ENCODE results near the gene SH3PXD2A.
A peak's percentile ranks its signal among the peaks of the same experiment; 100 is the strongest.

SH3PXD2A gene

DNA sequence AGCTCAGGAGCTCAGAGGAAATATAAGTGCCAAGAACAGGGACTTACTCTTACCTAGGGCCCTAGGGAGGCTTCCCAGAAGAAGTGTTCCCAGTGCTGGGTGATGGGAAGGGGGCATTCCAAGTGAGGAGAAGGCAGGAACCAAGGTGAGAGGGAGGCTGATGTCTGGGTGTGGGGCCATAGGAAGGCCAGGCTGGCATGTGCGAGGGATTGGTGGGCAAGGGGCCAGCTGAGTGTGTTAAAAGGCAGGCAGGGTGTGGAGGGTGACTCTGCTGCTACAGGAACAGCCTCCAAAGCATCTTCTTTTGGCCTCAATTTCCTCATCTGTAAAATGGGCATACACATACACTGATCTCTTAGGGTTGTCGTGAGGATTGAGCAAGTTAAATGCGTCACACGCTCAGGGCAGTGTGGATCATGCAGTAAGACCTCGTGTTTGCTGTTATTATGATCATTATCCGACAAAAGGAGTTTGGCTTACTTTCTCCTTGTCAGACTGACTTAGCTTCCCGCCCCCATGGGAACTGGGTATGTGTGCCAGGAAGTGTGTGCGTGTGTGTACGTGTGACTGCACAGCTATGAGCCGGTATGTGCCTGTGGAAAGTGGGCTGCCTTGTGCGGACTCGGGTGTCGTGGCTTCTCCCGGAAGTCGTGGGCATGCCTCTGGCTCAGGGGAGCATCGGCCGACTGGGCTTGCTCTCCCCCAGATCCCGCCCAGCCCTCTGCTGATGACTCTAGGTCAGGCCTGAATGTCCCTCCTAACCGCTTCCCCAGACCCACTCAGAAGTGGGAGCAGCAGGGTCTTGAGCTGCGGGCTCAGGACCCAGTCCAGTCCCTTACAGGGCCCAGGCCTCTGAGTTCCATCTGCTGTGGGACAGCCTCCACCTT, 302.3 kb downstream of the SH3PXD2A start:
- DNase-seq, result no peak

DNA sequence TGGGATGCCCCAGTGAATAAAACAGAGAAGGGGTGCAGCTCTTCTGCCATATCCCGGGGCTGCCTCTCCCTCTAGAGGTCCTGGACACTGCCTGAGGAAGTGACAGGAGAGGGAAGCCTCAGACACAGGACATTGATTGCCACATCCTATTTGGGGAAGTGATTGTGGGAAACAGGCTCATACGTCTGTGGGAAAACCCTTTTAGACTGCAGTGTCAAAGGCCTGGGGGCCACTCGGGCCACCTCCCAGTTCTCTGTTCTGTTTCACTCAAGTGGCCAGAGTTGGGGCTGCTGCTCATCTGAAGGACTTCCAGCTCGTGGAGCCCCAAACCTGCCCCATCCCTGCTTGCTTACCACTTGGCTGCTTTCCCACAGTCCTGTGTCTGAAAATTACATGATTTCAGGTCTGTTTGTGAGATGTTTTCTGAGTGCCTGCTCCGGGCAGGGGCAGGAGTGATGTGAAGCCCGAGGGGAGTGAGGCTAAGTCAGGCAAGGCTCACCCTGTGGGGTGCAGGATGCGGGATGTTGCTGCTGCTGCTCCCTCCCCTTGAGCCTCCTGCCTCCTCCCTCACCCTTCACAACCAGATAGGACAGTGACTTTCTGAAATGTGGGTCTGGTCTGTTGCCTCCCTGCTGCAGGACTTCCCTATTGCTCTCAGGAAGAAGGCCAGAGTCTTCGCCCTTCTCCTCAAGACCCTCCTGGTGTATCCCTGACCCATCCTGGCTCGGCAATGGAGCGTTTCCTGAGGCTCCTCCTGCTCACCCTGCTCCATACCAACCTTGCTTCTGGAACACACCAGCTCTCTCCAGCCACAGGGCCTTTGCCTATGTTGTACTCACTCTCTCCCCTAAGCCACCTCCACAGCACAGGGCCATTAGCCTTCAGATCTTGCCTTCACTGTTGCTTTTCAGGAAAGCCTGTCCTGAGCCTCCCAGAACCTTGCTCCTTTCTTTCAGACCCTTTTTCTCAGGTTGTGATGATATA, 303.5 kb downstream of the SH3PXD2A start:
- peak; percentile 27 for DNase-seq

DNA sequence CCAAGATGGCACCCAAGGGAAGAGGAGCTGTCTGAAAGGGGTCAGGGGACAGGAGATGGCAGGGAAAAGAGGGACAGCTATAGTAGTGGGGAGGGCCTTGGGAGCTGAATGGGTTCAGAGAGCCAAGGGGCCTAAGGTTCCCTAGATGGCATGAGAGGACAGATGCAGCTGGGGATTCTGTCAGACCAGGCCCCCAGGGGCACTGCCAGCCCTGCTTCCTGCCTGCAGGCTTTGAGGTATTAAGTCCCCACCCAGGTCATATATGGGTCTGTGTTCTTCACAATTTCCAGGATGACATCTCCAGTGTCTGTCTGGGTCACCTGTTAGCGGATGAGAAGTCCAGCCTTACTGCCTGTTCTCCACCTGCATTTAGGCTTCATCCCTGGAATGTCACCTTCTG, 305.1 kb downstream of the SH3PXD2A start:
- no peak for DNase-seq

DNA sequence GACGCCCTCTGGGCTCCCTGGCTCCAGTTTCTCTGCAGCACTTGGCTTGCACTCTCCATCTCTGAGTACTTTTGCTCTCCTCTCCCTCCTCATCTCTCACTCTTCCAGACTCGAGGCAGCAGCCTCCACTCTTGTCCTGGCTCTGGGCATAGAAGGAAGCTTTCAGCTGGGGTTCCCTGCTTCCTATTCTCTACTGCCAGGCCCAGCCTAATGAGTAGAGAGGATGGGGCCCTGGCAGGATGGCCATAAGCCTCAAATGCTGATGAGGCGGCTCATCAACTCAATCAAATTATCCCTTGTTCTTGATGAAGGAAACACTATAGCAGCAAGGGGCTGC, 306.1 kb downstream of the SH3PXD2A start:
- DNase-seq, result no peak

DNA sequence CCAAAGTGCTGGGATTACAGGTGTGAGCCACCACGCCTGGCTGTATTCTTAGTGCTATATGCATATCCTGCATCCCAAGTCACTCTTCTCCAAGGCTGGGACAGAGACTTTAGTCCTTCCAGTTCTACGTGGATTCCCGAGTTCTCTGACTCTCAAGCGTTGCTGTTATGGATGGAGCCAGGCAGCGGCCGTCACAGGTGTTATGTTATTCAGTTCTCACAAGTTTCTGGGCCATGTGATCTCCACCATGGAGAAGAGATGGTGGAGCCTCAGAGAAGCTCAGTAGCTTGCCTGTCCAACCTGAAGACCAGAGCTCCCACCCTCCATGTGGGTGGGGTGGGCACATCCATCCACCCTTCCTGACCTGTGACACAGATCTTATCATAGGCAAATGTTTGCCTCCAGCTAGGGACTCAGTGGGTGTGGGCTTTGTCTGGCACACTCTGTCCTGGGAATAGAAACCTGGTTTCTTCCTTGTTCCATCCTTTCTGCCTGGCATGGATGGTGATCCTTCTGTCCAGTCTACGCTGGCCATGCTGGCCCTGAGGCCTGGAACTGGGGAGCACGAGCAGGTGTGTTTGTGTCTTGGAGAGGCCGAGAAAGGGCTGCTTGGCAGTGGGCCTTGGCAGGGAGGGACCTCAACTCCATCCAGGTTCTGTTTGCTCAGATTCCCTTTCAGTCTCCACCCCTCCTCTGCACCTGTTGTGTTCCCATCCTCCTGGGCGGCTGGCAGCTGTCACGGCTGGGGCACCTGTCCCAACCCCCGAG, 306.6 kb downstream of the SH3PXD2A start:
- DNase-seq, result no peak

DNA sequence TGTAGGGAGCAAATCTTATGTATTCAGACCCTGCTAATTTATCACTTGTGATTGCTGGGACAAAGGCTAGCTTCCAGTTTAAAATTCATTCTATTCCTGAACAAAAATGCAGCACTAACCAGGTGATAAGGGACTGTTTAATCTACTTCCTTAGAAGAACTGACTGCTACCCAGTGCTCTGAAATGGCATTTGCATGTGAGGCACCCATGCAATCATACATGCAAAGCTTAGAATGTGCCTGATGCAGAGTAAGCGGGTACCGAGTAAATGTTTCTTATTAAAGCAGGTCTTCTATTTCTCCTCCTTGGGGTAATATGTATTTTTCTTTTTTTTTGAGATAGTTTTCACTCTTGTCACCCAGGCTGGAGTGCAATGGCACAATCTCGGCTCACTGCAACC, 307.4 kb downstream of the SH3PXD2A start:
- no peak for DNase-seq

DNA sequence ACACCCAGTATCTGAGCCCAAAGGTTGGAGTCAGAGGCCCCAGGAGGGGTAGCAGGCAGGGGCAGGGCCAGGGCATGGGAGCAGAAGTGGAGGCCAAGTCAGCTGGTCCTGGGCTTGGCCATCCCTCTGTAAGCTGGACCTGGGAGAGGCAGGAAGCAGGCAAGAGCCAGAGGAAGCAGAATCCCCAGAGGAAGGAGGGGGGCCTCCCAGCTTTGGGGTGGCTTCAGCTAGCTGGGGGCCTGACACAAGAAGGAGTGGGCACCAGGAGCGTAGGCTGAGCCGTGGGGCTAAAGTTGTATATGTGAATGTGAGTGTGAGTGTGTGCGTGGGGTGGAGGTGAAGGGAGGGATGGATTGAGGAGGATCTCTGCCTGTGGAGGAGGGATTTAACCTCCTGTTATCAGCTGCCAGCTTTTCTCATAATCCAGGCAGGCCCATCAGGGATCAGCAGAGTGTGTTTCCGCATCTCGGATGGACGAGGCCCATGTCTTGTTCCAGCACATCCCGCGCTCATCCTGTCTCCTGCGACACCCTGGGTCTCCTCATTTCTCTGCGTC, 307.9 kb downstream of the SH3PXD2A start:
- DNase-seq, result no peak

DNA sequence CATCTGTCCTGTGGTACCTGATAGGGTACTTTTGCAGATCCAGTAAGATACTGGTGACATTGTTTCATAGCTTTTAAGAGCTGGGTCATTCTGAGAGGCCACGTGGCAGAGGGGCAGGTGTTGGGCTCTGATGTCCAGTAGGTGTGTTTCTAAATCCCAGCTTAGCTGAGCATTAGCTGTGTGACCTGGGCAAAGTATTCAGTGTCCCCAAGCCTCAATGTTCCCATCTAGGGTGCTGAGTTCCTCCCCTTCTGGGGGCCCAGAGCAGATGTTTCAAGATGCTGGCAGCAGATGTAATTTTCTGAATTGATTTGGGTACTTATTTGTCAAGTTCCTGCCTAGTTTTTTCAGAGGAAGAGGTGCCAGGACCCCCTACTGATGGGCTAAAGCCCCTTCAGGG, 309.0 kb downstream of the SH3PXD2A start:
- no peak for DNase-seq

DNA sequence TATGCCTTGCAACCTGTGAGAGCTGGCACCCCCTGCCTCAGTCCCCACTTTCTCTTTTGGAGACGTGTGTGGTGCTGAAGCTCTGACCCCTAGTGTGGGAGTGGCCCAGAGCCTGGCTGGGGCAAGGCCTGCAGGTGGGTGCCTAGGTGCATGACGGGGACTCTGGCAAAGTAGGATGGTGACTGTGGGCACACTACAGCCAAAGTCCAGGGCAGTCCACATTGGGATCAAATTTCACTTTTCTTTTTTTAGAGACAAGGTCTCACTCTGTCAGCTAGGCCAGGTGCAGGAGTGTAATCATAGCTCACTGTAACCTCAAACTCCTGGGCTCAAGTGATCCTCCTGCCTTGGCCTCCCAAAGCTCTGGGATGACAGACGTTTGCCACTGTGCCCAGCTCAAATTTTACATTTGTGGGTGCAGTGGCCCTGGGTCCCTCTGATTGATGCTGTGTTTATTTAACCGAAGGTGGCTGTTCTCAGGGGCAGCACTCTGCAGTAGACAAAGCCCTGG, 309.6 kb downstream of the SH3PXD2A start:
- DNase-seq, result no peak

DNA sequence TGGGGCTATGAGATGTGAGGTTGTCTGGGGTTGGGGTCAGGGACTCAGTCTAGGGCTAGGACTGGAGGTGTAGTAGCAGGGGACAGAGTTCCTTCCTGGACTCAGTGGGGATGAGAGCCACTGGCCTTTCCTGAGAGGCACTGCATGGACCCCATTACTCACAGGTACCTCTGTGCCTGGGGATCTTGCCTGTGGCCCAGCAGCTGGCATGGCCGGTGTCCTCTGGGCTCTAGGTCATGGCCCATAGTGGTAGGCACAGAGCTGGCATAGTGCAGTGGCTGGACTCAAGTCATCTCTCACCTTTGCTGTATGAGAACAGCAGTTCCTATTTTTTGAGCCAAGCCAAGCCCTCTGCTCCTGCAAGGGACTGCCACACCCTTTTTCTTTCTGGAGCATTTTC, 310.0 kb downstream of the SH3PXD2A start:
- DNase-seq, result no peak

DNA sequence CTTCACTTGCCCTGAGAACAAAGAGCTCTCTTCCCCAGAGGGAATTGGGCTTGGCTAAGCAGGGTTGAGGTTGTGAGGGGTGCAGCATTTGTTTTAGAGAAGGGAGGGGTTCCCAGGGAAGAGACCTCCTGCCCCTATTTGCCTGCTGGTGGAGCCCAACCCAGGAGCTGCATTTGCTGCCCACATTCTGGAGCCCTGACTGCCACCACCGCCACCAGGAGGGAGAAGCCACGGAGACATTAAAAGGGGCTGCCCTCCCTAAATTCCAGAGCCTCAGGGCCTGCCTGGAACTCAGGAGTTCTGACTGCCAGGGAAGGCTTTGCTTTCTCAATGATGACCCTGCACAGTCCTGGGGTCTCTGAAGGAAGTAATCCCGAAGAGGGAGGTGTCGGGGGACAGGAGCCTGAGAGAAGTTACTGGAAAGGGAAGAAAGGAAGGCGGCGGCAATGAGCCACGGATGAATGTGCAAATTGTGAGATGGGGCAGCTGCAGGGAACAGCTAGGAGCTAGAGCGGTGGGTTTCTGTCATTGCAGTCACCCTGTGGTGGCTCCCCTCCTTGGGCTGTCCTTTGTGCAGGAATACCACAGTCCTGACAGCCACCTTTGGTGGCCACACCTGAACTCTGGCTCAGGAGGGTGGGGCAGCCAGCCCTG, 310.6 kb downstream of the SH3PXD2A start:
- DNase-seq, result no peak

Measured in CD4-positive, alpha-beta T cell treated with Interleukin-21 for 1 hour (primary cell).